Measurements from ENCODE around the gene ADGRA1. TPM values are rescaled to one million over a fixed set of nuclear protein-coding genes. Genes with fewer than 3 reads are reported as not detected.

Gene ADGRA1
- total RNA-seq, 2 experiments from 2014 or later, result not detected

- Histone ChIP-seq H3K4me3 (ENCODE audit: low read depth, low read length, poor library complexity, severe bottlenecking) (no peak overlapping the region), H3K27ac (ENCODE audit: low read depth, low read length, poor library complexity, severe bottlenecking) (no peak overlapping the region), H2AFZ (ENCODE audit: low read length) (no peak overlapping the region), H3K9me2 (ENCODE audit: insufficient read depth, low read length) (no peaks in the 10 kb centered on the region), H3K4me1 (ENCODE audit: insufficient read depth, low read length, poor library complexity, severe bottlenecking) (no peaks in the 10 kb centered on the region), H3K79me2 (ENCODE audit: insufficient read depth, low read depth, low read length) (no peaks in the 10 kb centered on the region), H3K9me3 (ENCODE audit: low read length) (no peaks in the 10 kb centered on the region), H3K36me3 (ENCODE audit: insufficient read depth, low read length) (no peaks in the 10 kb centered on the region), H4K20me1 (ENCODE audit: insufficient read depth, low read length) (no peaks in the 10 kb centered on the region), H3K4me2 (ENCODE audit: low read length) (no peak overlapping the region)
- DNase-seq (ENCODE audit: low spot score), result no peak
- no peak for TF ChIP-seq CTCF (conservative IDR thresholded peaks at IDR 0.05; ENCODE audit: low read length)
- no peak for TF ChIP-seq EZH2phosphoT487 (IDR thresholded peaks at IDR 0.05; ENCODE audit: borderline replicate concordance, low read depth, low read length)
- intact Hi-C loops (cut with micrococcal nuclease; ENCODE audit: unreplicated experiment), result no loop called here
- ChIA-PET CTCF (ENCODE audit: unreplicated experiment) (no interaction called here), POLR2A (no interaction called here)
- BruUV-seq (replicated peaks), result no TSS peak
These were observed 32.3 kb upstream of the ADGRA1 start for GRCh38 chr10:133055470-133055869.

DNA sequence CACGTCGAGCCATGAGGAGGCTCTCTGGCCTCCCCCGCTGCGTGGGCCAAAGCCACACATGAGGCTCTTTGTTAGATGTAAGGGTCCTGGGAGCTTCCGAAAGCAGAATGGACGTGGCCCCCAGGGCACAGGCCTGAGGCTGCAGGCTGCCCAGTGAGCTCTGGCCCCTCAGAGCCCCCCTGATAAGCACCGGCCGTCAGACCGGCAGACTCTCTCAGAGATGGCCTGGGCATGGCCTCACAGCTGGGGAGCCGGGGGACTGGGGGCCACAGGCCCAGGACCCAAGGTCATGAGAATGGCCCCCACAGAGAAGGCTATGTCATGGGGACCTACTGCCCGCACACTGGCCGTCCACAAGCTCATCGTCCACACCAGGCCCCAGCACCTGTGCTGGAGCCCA, 31.7 kb upstream of the ADGRA1 start:
- Histone ChIP-seq H2AFZ (ENCODE audit: low read length) (no peak overlapping the region), H3K4me3 (ENCODE audit: low read depth, low read length, poor library complexity, severe bottlenecking) (no peak overlapping the region), H3K79me2 (ENCODE audit: insufficient read depth, low read depth, low read length) (no peaks in the 10 kb centered on the region), H3K4me1 (ENCODE audit: insufficient read depth, low read length, poor library complexity, severe bottlenecking) (no peaks in the 10 kb centered on the region), H3K9me2 (ENCODE audit: insufficient read depth, low read length) (no peaks in the 10 kb centered on the region), H4K20me1 (ENCODE audit: insufficient read depth, low read length) (no peaks in the 10 kb centered on the region), H3K36me3 (ENCODE audit: insufficient read depth, low read length) (no peaks in the 10 kb centered on the region), H3K9me3 (ENCODE audit: low read length) (no peaks in the 10 kb centered on the region), H3K4me2 (ENCODE audit: low read length) (no peak overlapping the region), H3K27ac (ENCODE audit: low read depth, low read length, poor library complexity, severe bottlenecking) (no peak overlapping the region)
- no peak for DNase-seq (ENCODE audit: low spot score)
- intact Hi-C loops (cut with micrococcal nuclease; ENCODE audit: unreplicated experiment), result no loop called here
- no TSS peak for BruUV-seq (replicated peaks)
- CTCF ChIA-PET (ENCODE audit: unreplicated experiment), result no interaction called here
- POLR2A ChIA-PET, result no interaction called here
- TF ChIP-seq CTCF (conservative IDR thresholded peaks at IDR 0.05; ENCODE audit: low read length), result no peak
- no peak for TF ChIP-seq EZH2phosphoT487 (IDR thresholded peaks at IDR 0.05; ENCODE audit: borderline replicate concordance, low read depth, low read length)

DNA sequence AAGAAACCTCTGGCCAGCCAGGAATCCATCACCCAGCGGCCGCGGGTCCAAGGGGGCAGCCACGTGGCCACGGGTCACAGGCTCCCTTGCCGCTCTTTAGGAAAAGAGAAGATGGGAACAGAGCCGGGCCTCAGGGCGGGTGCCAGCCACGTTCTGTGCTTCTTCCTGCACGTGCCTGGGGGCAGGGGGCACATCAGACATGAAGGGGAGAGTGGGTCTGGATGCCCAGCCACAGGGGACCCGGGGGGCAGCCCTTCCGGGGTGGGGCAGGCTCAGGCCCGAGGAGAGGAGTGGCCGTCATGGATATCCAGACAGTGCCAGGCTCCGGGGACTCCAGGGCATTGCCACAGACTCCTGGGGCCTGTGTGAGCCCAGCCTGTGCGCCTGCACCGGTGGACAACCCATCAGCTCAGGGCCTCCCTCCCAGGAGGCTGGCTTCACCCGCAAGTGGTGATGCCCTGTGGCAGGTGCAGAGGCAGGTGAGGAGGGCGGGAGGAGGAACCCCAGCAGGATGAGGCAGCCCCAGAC, 31.0 kb upstream of the ADGRA1 start:
- H3K36me3 ChIP-seq (ENCODE audit: insufficient read depth, low read length), result no peaks in the 10 kb centered on the region
- H3K4me1 ChIP-seq (ENCODE audit: insufficient read depth, low read length, poor library complexity, severe bottlenecking), result no peaks in the 10 kb centered on the region
- no peaks in the 10 kb centered on the region for H4K20me1 ChIP-seq (ENCODE audit: insufficient read depth, low read length)
- no peak overlapping the region for H3K27ac ChIP-seq (ENCODE audit: low read depth, low read length, poor library complexity, severe bottlenecking)
- H3K9me3 ChIP-seq (ENCODE audit: low read length), result no peaks in the 10 kb centered on the region
- ChIA-PET POLR2A (no interaction called here), CTCF (ENCODE audit: unreplicated experiment) (no interaction called here)
- H3K4me3 ChIP-seq (ENCODE audit: low read depth, low read length, poor library complexity, severe bottlenecking), result no peak overlapping the region
- no peaks in the 10 kb centered on the region for H3K79me2 ChIP-seq (ENCODE audit: insufficient read depth, low read depth, low read length)
- no TSS peak for BruUV-seq (replicated peaks)
- TF ChIP-seq EZH2phosphoT487 (IDR thresholded peaks at IDR 0.05; ENCODE audit: borderline replicate concordance, low read depth, low read length) (no peak), CTCF (conservative IDR thresholded peaks at IDR 0.05; ENCODE audit: low read length) (no peak)
- no peaks in the 10 kb centered on the region for H3K9me2 ChIP-seq (ENCODE audit: insufficient read depth, low read length)
- DNase-seq (ENCODE audit: low spot score), result no peak
- H2AFZ ChIP-seq (ENCODE audit: low read length), result no peak overlapping the region
- H3K4me2 ChIP-seq (ENCODE audit: low read length), result no peak overlapping the region
- intact Hi-C loops (cut with micrococcal nuclease; ENCODE audit: unreplicated experiment), result no loop called here
